ENCODE measurements around the gene PCDHGB6. TPM values are rescaled to one million over a fixed set of nuclear protein-coding genes. Genes with fewer than 3 reads are reported as not detected.

The PCDHGB6 gene
- total and polyA plus RNA-seq, 2 experiments from 2014 or later: 2.8 to 8.1 TPM

- H3F3A ChIP-seq (replicated peaks; ENCODE audit: low read depth): no peaks in the 10 kb centered on the region
- Mint-ChIP-seq H3K36me3 (ENCODE audit: low read depth) (peaks cover 78% of the 10 kb centered on the region), H3K4me1 (peaks cover 13% of the 10 kb centered on the region), H3K27ac (no peak overlapping the region), H3K9me3 (peaks cover 77% of the 10 kb centered on the region), H3K27me3 (ENCODE audit: insufficient read depth, low read depth, poor library complexity) (peaks cover 35% of the 10 kb centered on the region), H3K4me3 (peak overlapping the region; percentile 85; the same call in 2 of the 3 replicates)
- no peak for TF ChIP-seq REST (IDR thresholded peaks at IDR 0.05; ENCODE audit: unreplicated experiment)
- TF ChIP-seq STAT1 (IDR thresholded peaks at IDR 0.05; ENCODE audit: unreplicated experiment): no peak
- no peak for TF ChIP-seq ZNF331 (CRISPR knock-in tag; IDR thresholded peaks at IDR 0.05; ENCODE audit: low read depth)
- TF ChIP-seq POLR2AphosphoS5 (IDR thresholded peaks at IDR 0.05; ENCODE audit: low read depth): no peak
- TF ChIP-seq EZH2phosphoT487 (IDR thresholded peaks at IDR 0.05; ENCODE audit: unreplicated experiment): no peak
- TF ChIP-seq EZH2 (IDR thresholded peaks at IDR 0.05; ENCODE audit: low read depth, unreplicated experiment): no peak
- no peak for TF ChIP-seq CTCF (conservative IDR thresholded peaks at IDR 0.05; ENCODE audit: low read depth in 2 of 2)
- TF ChIP-seq CREB1 (CRISPR knock-in tag; IDR thresholded peaks at IDR 0.05; ENCODE audit: low read depth): no peak
- TF ChIP-seq ZNF114 (CRISPR knock-in tag; IDR thresholded peaks at IDR 0.05): no peak
- TF ChIP-seq ETS1 (IDR thresholded peaks at IDR 0.05): no peak
- no peak for TF ChIP-seq ZNF462 (CRISPR knock-in tag; IDR thresholded peaks at IDR 0.05)
- no peak for TF ChIP-seq NANOG (IDR thresholded peaks at IDR 0.05; ENCODE audit: borderline replicate concordance)
- TF ChIP-seq JUNB (IDR thresholded peaks at IDR 0.05; ENCODE audit: unreplicated experiment): no peak
- H4K20me1 ChIP-seq (replicated peaks; ENCODE audit: insufficient read depth): no peaks in the 10 kb centered on the region
- DNase-seq (ENCODE audit: low spot score) (no peak), ATAC-seq (no peak)
- H3K9me2 ChIP-seq (ENCODE audit: insufficient read depth): no peaks in the 10 kb centered on the region
- H3K79me2 ChIP-seq (replicated peaks; ENCODE audit: insufficient read depth): no peaks in the 10 kb centered on the region; the same call in 1 of the 2 replicates
- H2AFZ ChIP-seq: no peak overlapping the region
- H3K27ac ChIP-seq (ENCODE audit: low read depth): no peak overlapping the region
- H3K4me3 ChIP-seq: no peak overlapping the region
- H3K4me1 ChIP-seq (ENCODE audit: insufficient read depth): no peaks in the 10 kb centered on the region
- no peak overlapping the region for H3K4me2 ChIP-seq
- no peaks in the 10 kb centered on the region for H3K36me3 ChIP-seq (ENCODE audit: insufficient read depth)
- peaks cover 20% of the 10 kb centered on the region for H3K27me3 ChIP-seq (ENCODE audit: insufficient read depth)
Measured at GRCh38 chr5:141419074-141419880, 11.5 kb downstream of the PCDHGB6 start.

All from GM23338 (cell line).